Activated CD8-positive, alpha-beta memory T cell treated with anti-CD3 and anti-CD28 coated beads, Interleukin-2, amount 50 U/mL, for 1 hour (primary cell): ENCODE measurements around the gene PDE6G.

Source experiments
- DNase-seq: peaks from one replicate; pipeline ENCODE4 v3.0.0-alpha.2; 2020; ENCODE audit errors: extremely low read depth

Gene PDE6G

GRCh38 chr17:81656118-81656743, at the start of gene PDE6G:
TSS of gene PDE6G (minus strand) at chr17:81656542. CDS start at chr17:81653305, 3,237 bp downstream.
- no peak for DNase-seq

- DNase-seq = no peak
Measured at GRCh38 chr17:81705518-81706231, 49.3 kb upstream of the PDE6G start.

- no peak for DNase-seq
Measured at GRCh38 chr17:81703747-81704654, 47.7 kb upstream of the PDE6G start.

- peak; percentile 69 for DNase-seq
Measured at GRCh38 chr17:81702934-81703746, 46.8 kb upstream of the PDE6G start, which contains the start of gene MRPL12. TSS of gene MRPL12 (plus strand) at chr17:81703367. CDS start at chr17:81703502, 135 bp downstream.

- DNase-seq = no peak
Measured at GRCh38 chr17:81701288-81702071, 45.1 kb upstream of the PDE6G start.

GRCh38 chr17:81700353-81701287, 44.3 kb upstream of the PDE6G start:
- DNase-seq = no peak

GRCh38 chr17:81697261-81698044, 41.1 kb upstream of the PDE6G start:
- DNase-seq = no peak

GRCh38 chr17:81696218-81696941, 40.0 kb upstream of the PDE6G start:
- no peak for DNase-seq

- DNase-seq = no peak
Measured at GRCh38 chr17:81695801-81696200, 39.5 kb upstream of the PDE6G start.

GRCh38 chr17:81695211-81695610, 38.9 kb upstream of the PDE6G start:
- no peak for DNase-seq

GRCh38 chr17:81694810-81695209, 38.5 kb upstream of the PDE6G start:
- DNase-seq = no peak

- no peak for DNase-seq
Measured at GRCh38 chr17:81693509-81694210, 37.3 kb upstream of the PDE6G start.

GRCh38 chr17:81691608-81692007, 35.3 kb upstream of the PDE6G start:
- no peak for DNase-seq

- no peak for DNase-seq
Measured at GRCh38 chr17:81691196-81691595, 34.9 kb upstream of the PDE6G start.

- DNase-seq = no peak
Measured at GRCh38 chr17:81690549-81690948, 34.2 kb upstream of the PDE6G start.

- DNase-seq = no peak
Measured at GRCh38 chr17:81690066-81690465, 33.7 kb upstream of the PDE6G start.

- DNase-seq = no peak
Measured at GRCh38 chr17:81688616-81689015, 32.3 kb upstream of the PDE6G start.
